Measurements from ENCODE around the gene CNKSR2. TPM values are rescaled to one million over a fixed set of nuclear protein-coding genes. Genes with fewer than 3 reads are reported as not detected.

The CNKSR2 gene
- total RNA-seq, 4 donors from 2014 or later: 1.1 to 3.6 (median 2.2) TPM

DNA sequence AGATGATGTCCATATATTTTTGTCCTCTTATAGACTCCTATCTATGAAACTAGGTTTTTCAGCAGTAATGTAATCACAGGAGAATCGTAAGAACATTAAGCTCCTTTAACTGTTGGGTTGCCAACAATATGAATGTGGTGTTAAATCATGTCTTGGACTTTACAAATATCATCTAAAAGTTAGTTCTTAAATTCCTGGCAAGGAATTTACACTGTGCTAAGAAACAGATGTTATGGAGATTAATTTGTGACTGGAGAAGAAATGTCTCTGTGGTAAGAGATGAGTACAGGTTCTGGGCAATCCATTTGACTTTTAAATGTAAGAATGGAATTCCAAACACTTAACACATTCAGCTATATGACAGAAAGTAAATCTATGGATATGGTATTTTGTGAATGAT lies 34.6 kb downstream of the CNKSR2 start:
- no peak overlapping the region for H3K4me3 ChIP-seq (ENCODE audit: low read depth, poor library complexity, severe bottlenecking)
- TF ChIP-seq CTCF (IDR thresholded peaks at IDR 0.05) (no peak), POLR2A (IDR thresholded peaks at IDR 0.05) (no peak)
- WGBS, 2 donors: 35 to 36% methylated on average over 1 of the region's 1 CpG
- DNase-seq (ENCODE audit: low spot score in 2 of 2): no peak
- intact Hi-C loops (cut with DNase I; ENCODE audit: low total_unique reads): no loop called here

- 30 to 31% methylated on average over 3 of the region's 3 CpGs for WGBS, 2 donors
- TF ChIP-seq POLR2A (IDR thresholded peaks at IDR 0.05) (no peak), CTCF (IDR thresholded peaks at IDR 0.05) (no peak)
- H3K4me3 ChIP-seq (ENCODE audit: low read depth, poor library complexity, severe bottlenecking): no peak overlapping the region
- intact Hi-C loops (cut with DNase I; ENCODE audit: low total_unique reads): no loop called here
- no peak for DNase-seq (ENCODE audit: low spot score in 2 of 2)
These were observed 37.8 kb downstream of the CNKSR2 start for GRCh38 chrX:21412029-21412428.

DNA sequence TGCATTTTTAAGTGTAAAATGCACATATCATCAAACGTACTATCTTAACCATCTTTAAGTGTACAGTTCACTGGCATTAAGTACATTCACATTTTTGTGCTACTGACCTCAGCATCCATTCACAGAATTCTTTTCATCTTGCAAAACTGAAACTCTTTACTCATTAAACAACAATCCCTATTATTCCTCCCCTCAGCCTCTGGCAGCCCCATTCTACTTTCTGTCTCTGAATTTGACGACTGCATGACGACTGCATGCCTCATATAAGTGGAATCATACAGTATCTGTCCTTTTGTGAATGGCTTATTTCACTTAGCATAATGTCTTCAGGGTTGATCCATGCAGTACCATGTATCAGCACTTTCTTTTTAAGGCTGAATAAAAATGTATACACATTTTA lies 38.7 kb downstream of the CNKSR2 start:
- WGBS, 2 donors: 59 to 83% methylated on average over 3 of the region's 3 CpGs
- DNase-seq (ENCODE audit: low spot score in 2 of 2): no peak
- intact Hi-C loops (cut with DNase I; ENCODE audit: low total_unique reads): no loop called here
- TF ChIP-seq POLR2A (IDR thresholded peaks at IDR 0.05) (no peak), CTCF (IDR thresholded peaks at IDR 0.05) (no peak)
- H3K4me3 ChIP-seq (ENCODE audit: low read depth, poor library complexity, severe bottlenecking): no peak overlapping the region

DNA sequence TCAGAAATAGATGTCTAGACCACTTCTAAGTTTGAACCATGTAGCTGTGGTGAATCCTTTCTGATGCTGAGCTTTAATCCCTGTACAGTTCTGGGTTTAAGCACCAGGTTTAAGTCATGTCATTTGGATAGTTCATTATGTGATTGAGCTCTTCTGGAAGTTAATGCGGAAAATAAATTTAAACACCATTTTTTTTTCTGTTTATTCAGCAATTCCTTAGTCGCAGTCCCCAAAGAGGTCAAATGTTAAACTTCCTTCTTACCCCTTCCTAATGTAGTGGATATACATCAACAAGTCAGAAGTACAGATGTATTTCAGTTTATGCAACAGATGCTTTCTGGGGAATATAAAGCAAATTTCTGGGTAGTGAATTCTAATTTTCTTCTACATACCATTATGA lies 52.9 kb downstream of the CNKSR2 start:
- no peak for DNase-seq (ENCODE audit: low spot score in 2 of 2)
- no peak overlapping the region for H3K4me3 ChIP-seq (ENCODE audit: low read depth, poor library complexity, severe bottlenecking)
- intact Hi-C loops (cut with DNase I; ENCODE audit: low total_unique reads): no loop called here
- TF ChIP-seq POLR2A (IDR thresholded peaks at IDR 0.05) (no peak), CTCF (IDR thresholded peaks at IDR 0.05) (no peak)
- 70 to 98% methylated on average over 2 of the region's 2 CpGs for WGBS, 2 donors

DNA sequence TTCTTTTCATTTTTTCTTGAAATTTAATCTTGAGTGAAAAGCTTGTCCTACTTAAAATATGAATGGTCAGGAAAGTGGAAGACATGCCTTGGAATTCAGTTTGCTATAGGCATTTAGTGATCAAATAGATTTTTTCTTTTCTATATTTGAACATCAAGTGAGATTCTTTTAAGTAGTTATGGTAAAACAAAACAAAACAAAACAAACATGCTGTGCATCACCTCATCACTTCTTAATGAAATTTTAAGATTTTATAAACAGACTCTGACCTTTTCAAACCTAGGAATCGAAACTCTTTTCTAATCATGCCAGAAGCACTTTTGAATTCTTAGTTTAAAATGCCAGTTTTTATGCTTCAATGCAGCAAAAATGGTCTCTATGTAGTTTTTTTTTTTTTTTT lies 62.8 kb downstream of the CNKSR2 start:
- DNase-seq (ENCODE audit: low spot score in 2 of 2): no peak
- 76 to 86% methylated on average over 1 of the region's 1 CpG for WGBS, 2 donors
- TF ChIP-seq CTCF (IDR thresholded peaks at IDR 0.05): no peak
- no peak for TF ChIP-seq POLR2A (IDR thresholded peaks at IDR 0.05)
- no peak overlapping the region for H3K4me3 ChIP-seq (ENCODE audit: low read depth, poor library complexity, severe bottlenecking)
- intact Hi-C loops (cut with DNase I; ENCODE audit: low total_unique reads): no loop called here

- H3K4me3 ChIP-seq (ENCODE audit: low read depth, poor library complexity, severe bottlenecking): no peak overlapping the region
- TF ChIP-seq POLR2A (IDR thresholded peaks at IDR 0.05) (no peak), CTCF (IDR thresholded peaks at IDR 0.05) (no peak)
- 34 to 50% methylated on average over 1 of the region's 1 CpG for WGBS, 2 donors
- intact Hi-C loops (cut with DNase I; ENCODE audit: low total_unique reads): no loop called here
- no peak for DNase-seq (ENCODE audit: low spot score in 2 of 2)
These were observed 64.6 kb downstream of the CNKSR2 start for GRCh38 chrX:21438792-21439191.

Data from lower leg skin (tissue), 4 donors.